B cell (primary cell): Measurements from ENCODE around the gene DCDC2B. TPM values are rescaled to one million over a fixed set of nuclear protein-coding genes. Genes with fewer than 3 reads are reported as not detected.
A peak's percentile ranks its signal among the peaks of the same experiment; 100 is the strongest.

ENCODE experiments used
- ATAC-seq: fragments of 200-7000 bp; cut with Tn5 transposase; one replicate; pipeline ENCODE4 v1.10.0; 2021; ENCODE audit warnings: low read depth, mild to moderate bottlenecking, moderate number of reproducible peaks, moderate library complexity
- CTCF ChIA-PET: fragments of 350-600 bp; sonication (Branson Sonifier 250); formaldehyde crosslinking; loops from one replicate; lab custom pipeline; 2021; ENCODE audit warnings: antibody characterized with exemption, inconsistent platforms; lab: Charles Lee
- POLR2A ChIA-PET: fragments of 350-600 bp; sonication (Branson Sonifier 250); formaldehyde crosslinking; loops from one replicate; lab custom pipeline; 2021; ENCODE audit warnings: antibody characterized with exemption; lab: Charles Lee
- DNase-seq: peaks from one replicate; pipeline ENCODE4 v3.0.0; 2013
- H2AFZ ChIP-seq: 2 replicates; pipeline ENCODE4 v1.6.1; 2012; ENCODE audit warnings: mild to moderate bottlenecking, low read depth, low read length; ENCODE audit not compliant: insufficient read depth, poor library complexity, severe bottlenecking
- H3K27ac ChIP-seq, 2 donors: 1 replicate in 1 of 2; 2 replicates in 1 of 2; pipeline ENCODE4 v1.5.1; 2012 to 2013; ENCODE audit warnings: low read length in 2 of 2, mild to moderate bottlenecking in 2 of 2, moderate library complexity in 1 of 2
- H3K27me3 ChIP-seq, 4 experiments: fragments of 200-600 bp in 1 of 4; sonication (generic) in 1 of 4; replicated peaks in 1 of 4; 1 replicate in 2 of 4; 2 replicates in 2 of 4; pipeline versions ENCODE4 v1.6.1 to v1.7.0; 2013 to 2016; ENCODE audit warnings: low read length in 3 of 4, mild to moderate bottlenecking in 2 of 4, mixed read lengths in 1 of 4, moderate library complexity in 1 of 4; ENCODE audit not compliant: insufficient read depth in 4 of 4, control insufficient read depth in 3 of 4; ENCODE audit errors: control extremely low read depth in 1 of 4
- H3K36me3 ChIP-seq, 2 experiments: replicated peaks in 1 of 2; 1 replicate in 1 of 2; 2 replicates in 1 of 2; pipeline versions ENCODE4 v1.6.1 to v1.7.1; 2013; ENCODE audit warnings: low read length in 1 of 2; ENCODE audit not compliant: insufficient read depth in 2 of 2, control insufficient read depth in 1 of 2; ENCODE audit errors: control extremely low read depth in 1 of 2, extremely low read depth in 1 of 2
- H3K4me1 ChIP-seq, 2 donors: fragments of 200-600 bp in 1 of 2; sonication (generic) in 1 of 2; 1 replicate in 1 of 2; 2 replicates in 1 of 2; pipeline versions ENCODE4 v1.5.1 to v1.6.1; 2013 to 2017; ENCODE audit warnings: low read length in 2 of 2; ENCODE audit not compliant: control insufficient read depth in 2 of 2, insufficient read depth in 2 of 2
- H3K4me2 ChIP-seq: replicated peaks from 2 replicates; pipeline ENCODE3; 2012; ENCODE audit warnings: mild to moderate bottlenecking, low read depth, low read length; ENCODE audit not compliant: poor library complexity, severe bottlenecking
- H3K4me3 ChIP-seq, 5 experiments: fragments of 200-600 bp in 1 of 5; sonication (generic) in 1 of 5; 1 replicate in 3 of 5; 2 replicates in 2 of 5; pipeline versions ENCODE4 v1.5.1 to v1.7.0; 2011 to 2016; ENCODE audit warnings: low read length in 4 of 5, mild to moderate bottlenecking in 4 of 5, low read depth in 2 of 5, control low read depth in 1 of 5, moderate library complexity in 1 of 5; ENCODE audit not compliant: insufficient read depth in 1 of 5; ENCODE audit errors: control extremely low read depth in 1 of 5, extremely low read depth in 1 of 5
- H3K79me2 ChIP-seq: fragments of 200-600 bp; sonication (generic); one replicate; pipeline ENCODE4 v1.6.0; 2016; ENCODE audit warnings: low read length; ENCODE audit not compliant: control insufficient read depth, insufficient read depth
- H3K9ac ChIP-seq: fragments of 200-600 bp; sonication (generic); 2 replicates; pipeline ENCODE4 v1.6.1; 2017; ENCODE audit warnings: mild to moderate bottlenecking, low read length, moderate library complexity
- H3K9me3 ChIP-seq, 3 donors: one replicate each; pipeline versions ENCODE4 v1.6.1 to v1.7.1; 2013; ENCODE audit warnings: low read length in 2 of 3; ENCODE audit not compliant: control insufficient read depth in 2 of 3, insufficient read depth in 1 of 3; ENCODE audit errors: control extremely low read depth in 1 of 3
- H4K20me1 ChIP-seq: 2 replicates; pipeline ENCODE4 v1.6.0; 2012; ENCODE audit warnings: mild to moderate bottlenecking, low read length; ENCODE audit not compliant: insufficient read depth, control insufficient read depth, poor library complexity, severe bottlenecking
- H3K27ac Mint-ChIP-seq: one replicate; pipeline ENCODE4 v1.8.0; 2021; ENCODE audit warnings: mixed read lengths
- H3K27me3 Mint-ChIP-seq: one replicate; pipeline ENCODE4 v1.8.0; 2021; ENCODE audit warnings: mixed read lengths
- H3K4me1 Mint-ChIP-seq: one replicate; pipeline ENCODE4 v1.8.0; 2021; ENCODE audit warnings: mixed read lengths
- H3K4me3 Mint-ChIP-seq: one replicate; pipeline ENCODE4 v1.8.0; 2021; ENCODE audit warnings: mixed read lengths
- H3K9me3 Mint-ChIP-seq: one replicate; pipeline ENCODE4 v1.8.0; 2022; ENCODE audit warnings: mixed read lengths; ENCODE audit not compliant: insufficient read depth
- CTCF ChIP-seq: fragments of 200-600 bp; IDR thresholded peaks from one replicate; pipeline ENCODE4 v1.8.0; 2022; ENCODE audit warnings: antibody characterized with exemption, mild to moderate bottlenecking
- EZH2 ChIP-seq: IDR thresholded peaks from 2 replicates; pipeline ENCODE4 v1.6.1; 2012; ENCODE audit warnings: borderline replicate concordance, low read depth, mild to moderate bottlenecking, moderate library complexity, low read length; ENCODE audit not compliant: insufficient read depth, poor library complexity, severe bottlenecking
- WGBS: methylation state at CpG from one replicate; pipeline ENCODE4 v1.1.5; 2013; ENCODE audit warnings: missing lambda C conversion rate; ENCODE audit not compliant: insufficient coverage; 5-methylcytosine and 5-hydroxymethylcytosine counted together
- intact Hi-C: fragments of 100-400 bp; cut with micrococcal nuclease; formaldehyde crosslinking; loops from one replicate; pipeline ENCODE4 v1.10.0; 2022
- polyA plus RNA-seq: library from polyadenylated mRNA; depleted of rRNA; stranded (reverse); fragments of >200 nt; gene quantifications from 2 replicates; pipeline ENCODE4 v1.2.3, GENCODE V29; 2012
- total RNA-seq, 2 donors: library from RNA; stranded (reverse); fragments of 120-200 nt in 1 of 2; gene quantifications; 1 replicate in 1 of 2; 2 replicates in 1 of 2; pipeline versions ENCODE4 v1.2.3 to v1.2.4, GENCODE V29; 2013 to 2022

Gene DCDC2B
- total and polyA plus RNA-seq, 2 donors (not counting 1 experiment from before 2014, with no cell fraction given) = not detected

- peaks cover 14% of the 10 kb centered on the region for H4K20me1 ChIP-seq
- peaks cover 17 to 31% of the 10 kb centered on the region in 2 donors for H3K4me1 ChIP-seq
- peaks cover 0 to 12% of the 10 kb centered on the region in 2 experiments for H3K36me3 ChIP-seq
- H3K4me2 ChIP-seq = peak overlapping the region; percentile 99
- CTCF ChIA-PET = interaction anchor here (0.6 to 2.0 kb wide), 7 partner anchors 20 to 215 kb away, joined by 3 to 6 read pairs (median 3); partner anchors contain the start of genes BSDC1 and KPNA6
- no peaks in the 10 kb centered on the region for H3K9me3 ChIP-seq
- WGBS = 100% methylated on average over 2 of the region's 7 CpGs
- Mint-ChIP-seq H3K27ac (peak overlapping the region; percentile 99), H3K27me3 (no peaks in the 10 kb centered on the region), H3K9me3 (no peaks in the 10 kb centered on the region), H3K4me1 (peaks cover 29% of the 10 kb centered on the region), H3K4me3 (peak overlapping the region; percentile 96)
- peaks cover 34% of the 10 kb centered on the region for H3K79me2 ChIP-seq
- TF ChIP-seq CTCF = no peak
- no peak for TF ChIP-seq EZH2
- POLR2A ChIA-PET = interaction anchor here (0.6 to 2.0 kb wide), 9 partner anchors 22 to 158 kb away, joined by 3 to 11 read pairs (median 4); partner anchors contain the start of genes CCDC28B, KPNA6, MARCKSL1 and TMEM39B
- peak overlapping the region; percentile 85 for H2AFZ ChIP-seq
- intact Hi-C loops = loop anchor here (1.0 to 2.0 kb wide), 6 partner anchors 22 to 216 kb away; partner anchors contain the start of genes BSDC1, CCDC28B, EIF3I and IQCC
- H3K27me3 ChIP-seq = no peaks in the 10 kb centered on the region
- peak overlapping the region; percentile 76 to 90 for H3K27ac ChIP-seq
- no peak for ATAC-seq
- peak overlapping the region; percentile 82 for H3K9ac ChIP-seq
- no peak for DNase-seq
- H3K4me3 ChIP-seq = peak overlapping the region in 3 of 5 experiments; percentile 47 to 92 (median 80)
Observed at GRCh38 chr1:32178380-32179192, 30.3 kb upstream of the DCDC2B start.
